ENCODE results near the gene HNF4A. TPM values are rescaled to one million over a fixed set of nuclear protein-coding genes. Genes with fewer than 3 reads are reported as not detected.

The HNF4A gene
- total RNA-seq, 1 donor: not detected

GRCh38 chr20:44389871-44390270 lies 34.4 kb downstream of the HNF4A start:
- no peak for TF ChIP-seq CTCF (IDR thresholded peaks at IDR 0.05; ENCODE audit: extremely low read depth, low read depth, low read length)
- no peaks in the 10 kb centered on the region for H3K36me3 ChIP-seq (ENCODE audit: insufficient read depth, low read length)
- no peak overlapping the region for H3K27ac ChIP-seq (ENCODE audit: low read depth, low read length)
- peaks cover 18% of the 10 kb centered on the region for H3K27me3 ChIP-seq (ENCODE audit: insufficient read depth, low read length)
- no peak overlapping the region for H3K4me2 ChIP-seq (ENCODE audit: insufficient read depth, low read length)
- no peak overlapping the region for H3K4me3 ChIP-seq (ENCODE audit: insufficient read depth, low read length)
- H2AFZ ChIP-seq (ENCODE audit: low read length): no peak overlapping the region
- peak; percentile 54 for DNase-seq (ENCODE audit: insufficient read length, low spot score, missing footprints)
- peaks cover 3% of the 10 kb centered on the region for H3K4me1 ChIP-seq (ENCODE audit: insufficient read depth, low read length)
- no peaks in the 10 kb centered on the region for H3K9me3 ChIP-seq (ENCODE audit: low read depth, low read length)
- H4K20me1 ChIP-seq (ENCODE audit: insufficient read depth, low read length): no peaks in the 10 kb centered on the region
- H3K79me2 ChIP-seq (ENCODE audit: insufficient read depth, low read length): no peaks in the 10 kb centered on the region

- Histone ChIP-seq H3K27ac (ENCODE audit: low read depth, low read length) (no peak overlapping the region), H3K9me3 (ENCODE audit: low read depth, low read length) (no peaks in the 10 kb centered on the region), H3K4me3 (ENCODE audit: insufficient read depth, low read length) (no peak overlapping the region), H4K20me1 (ENCODE audit: insufficient read depth, low read length) (no peaks in the 10 kb centered on the region), H3K4me2 (ENCODE audit: insufficient read depth, low read length) (no peak overlapping the region), H3K36me3 (ENCODE audit: insufficient read depth, low read length) (no peaks in the 10 kb centered on the region), H2AFZ (ENCODE audit: low read length) (no peak overlapping the region), H3K4me1 (ENCODE audit: insufficient read depth, low read length) (peaks cover 3% of the 10 kb centered on the region), H3K27me3 (ENCODE audit: insufficient read depth, low read length) (peaks cover 18% of the 10 kb centered on the region), H3K79me2 (ENCODE audit: insufficient read depth, low read length) (no peaks in the 10 kb centered on the region)
- DNase-seq (ENCODE audit: insufficient read length, low spot score, missing footprints): peak; percentile 45
- TF ChIP-seq CTCF (IDR thresholded peaks at IDR 0.05; ENCODE audit: extremely low read depth, low read depth, low read length): no peak
Observed at GRCh38 chr20:44390280-44390679, 34.8 kb downstream of the HNF4A start.

DNA sequence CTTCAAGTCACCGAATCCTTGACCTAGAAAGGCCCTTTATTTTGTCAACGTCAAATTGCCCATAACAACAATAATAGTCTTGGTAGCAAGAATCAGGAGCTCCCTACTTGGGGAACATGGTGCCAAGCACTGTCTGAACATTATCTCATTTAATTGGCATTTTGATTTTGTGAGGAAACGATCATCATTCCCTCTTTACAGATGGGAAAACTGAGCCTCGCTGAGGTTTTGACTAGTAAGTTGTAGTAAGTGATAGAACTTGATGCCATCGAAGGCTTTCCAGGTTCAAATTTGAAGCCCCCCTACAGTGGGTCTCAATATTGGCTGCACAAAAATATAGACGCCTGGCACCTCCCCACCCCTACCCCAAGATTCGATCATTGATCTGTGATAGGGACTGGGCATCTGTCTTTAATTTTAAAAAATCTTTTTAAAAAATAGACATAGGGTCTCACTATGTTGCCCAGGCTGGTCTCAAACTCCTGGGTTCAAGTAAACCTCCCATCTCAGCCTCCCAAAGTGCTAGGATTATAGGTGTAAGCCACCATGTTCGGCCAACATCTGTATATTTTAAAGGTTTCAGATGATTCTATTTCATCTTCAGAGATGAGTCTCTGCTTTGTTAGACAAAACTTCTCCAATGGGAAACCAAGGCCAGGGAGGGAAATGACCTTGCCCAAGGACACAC lies 36.7 kb downstream of the HNF4A start:
- Histone ChIP-seq H3K4me1 (ENCODE audit: insufficient read depth, low read length) (peaks cover 3% of the 10 kb centered on the region), H3K27ac (ENCODE audit: low read depth, low read length) (no peak overlapping the region), H3K36me3 (ENCODE audit: insufficient read depth, low read length) (no peaks in the 10 kb centered on the region), H3K4me3 (ENCODE audit: insufficient read depth, low read length) (no peak overlapping the region), H3K9me3 (ENCODE audit: low read depth, low read length) (no peaks in the 10 kb centered on the region), H2AFZ (ENCODE audit: low read length) (no peak overlapping the region), H3K4me2 (ENCODE audit: insufficient read depth, low read length) (no peak overlapping the region), H4K20me1 (ENCODE audit: insufficient read depth, low read length) (no peaks in the 10 kb centered on the region), H3K27me3 (ENCODE audit: insufficient read depth, low read length) (peaks cover 29% of the 10 kb centered on the region), H3K79me2 (ENCODE audit: insufficient read depth, low read length) (no peaks in the 10 kb centered on the region)
- TF ChIP-seq CTCF (IDR thresholded peaks at IDR 0.05; ENCODE audit: extremely low read depth, low read depth, low read length): no peak
- DNase-seq (ENCODE audit: insufficient read length, low spot score, missing footprints): no peak

DNA sequence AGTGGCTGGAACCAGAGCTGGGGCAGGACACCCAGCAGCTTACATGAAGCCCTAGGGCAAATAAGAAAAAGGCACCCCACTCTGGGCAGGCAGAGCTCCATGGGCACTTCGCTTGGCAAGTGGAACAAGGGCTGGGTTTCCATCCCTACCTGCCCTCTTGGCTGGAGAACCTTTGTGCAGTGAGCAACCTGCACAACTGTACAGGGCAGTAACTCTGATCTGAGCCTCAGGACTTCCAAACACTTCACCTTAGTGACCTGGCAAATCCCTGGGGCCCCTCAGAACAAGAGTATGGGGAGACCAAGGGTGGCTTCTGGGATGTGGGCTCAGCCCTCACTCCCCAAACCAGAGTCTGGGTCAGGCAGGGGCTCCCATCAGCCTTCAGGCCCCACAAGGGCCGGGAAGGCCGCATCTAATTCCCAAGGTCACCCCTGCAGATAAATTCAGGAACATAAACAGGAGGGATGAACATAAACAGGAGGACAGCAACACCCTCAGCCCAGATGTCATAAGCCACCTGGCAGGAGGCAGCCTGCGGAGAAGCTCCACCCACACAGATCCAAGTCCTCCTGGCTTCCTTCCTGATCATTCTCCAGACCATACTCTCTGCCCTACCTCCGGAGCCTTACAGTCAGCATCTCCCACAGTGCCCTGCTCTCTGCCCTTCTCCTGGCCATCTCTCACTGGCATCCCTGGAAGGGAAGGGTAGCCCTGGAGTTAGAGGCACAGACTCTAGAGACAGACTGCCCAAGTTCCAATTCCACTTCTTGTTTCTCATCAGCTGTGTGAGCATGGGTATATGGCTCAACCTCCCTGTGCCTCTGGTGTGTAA lies 37.5 kb downstream of the HNF4A start:
- Histone ChIP-seq H4K20me1 (ENCODE audit: insufficient read depth, low read length) (no peaks in the 10 kb centered on the region), H3K79me2 (ENCODE audit: insufficient read depth, low read length) (no peaks in the 10 kb centered on the region), H3K27ac (ENCODE audit: low read depth, low read length) (no peak overlapping the region), H2AFZ (ENCODE audit: low read length) (no peak overlapping the region), H3K4me3 (ENCODE audit: insufficient read depth, low read length) (no peak overlapping the region), H3K9me3 (ENCODE audit: low read depth, low read length) (no peaks in the 10 kb centered on the region), H3K36me3 (ENCODE audit: insufficient read depth, low read length) (no peaks in the 10 kb centered on the region), H3K27me3 (ENCODE audit: insufficient read depth, low read length) (peaks cover 29% of the 10 kb centered on the region), H3K4me1 (ENCODE audit: insufficient read depth, low read length) (peaks cover 5% of the 10 kb centered on the region), H3K4me2 (ENCODE audit: insufficient read depth, low read length) (no peak overlapping the region)
- no peak for TF ChIP-seq CTCF (IDR thresholded peaks at IDR 0.05; ENCODE audit: extremely low read depth, low read depth, low read length)
- peak; percentile 22 for DNase-seq (ENCODE audit: insufficient read length, low spot score, missing footprints)
